ENCODE data around the gene SBF2.

The SBF2 gene

GRCh38 chr11:9735236-9735635, 558.8 kb downstream of the SBF2 start:
- no peak for DNase-seq

GRCh38 chr11:9733212-9733611, 560.8 kb downstream of the SBF2 start:
- no peak for DNase-seq

GRCh38 chr11:9732453-9732852, 561.6 kb downstream of the SBF2 start:
- DNase-seq = no peak

- no peak for DNase-seq
These were observed 562.8 kb downstream of the SBF2 start for GRCh38 chr11:9731256-9731655.

All from activated CD4-positive, alpha-beta T cell treated with anti-CD3 and anti-CD28 coated beads for 48 hours (primary cell).